LNCaP clone FGC (cell line): ENCODE data around the gene TSPO2.
A peak's percentile ranks its signal among the peaks of the same experiment; 100 is the strongest.
"Not testable (repeated sequence)": the region's sequence is repeated elsewhere in the genome, so short reads cannot be mapped to it uniquely, and the experiment has no call there.

Experiments used
- DNase-seq: peaks from one replicate; pipeline ENCODE4 v3.0.0-alpha.2; 2011; ENCODE audit warnings: low read depth
- H3K4me3 ChIP-seq: 2 replicates; pipeline ENCODE4 v1.5.1; 2011; ENCODE audit warnings: mild to moderate bottlenecking, low read depth, low read length, control low read depth
- CTCF ChIP-seq: IDR thresholded peaks from 2 replicates; pipeline ENCODE4 v1.5.1; 2012; ENCODE audit warnings: mild to moderate bottlenecking; ENCODE audit not compliant: control insufficient read depth, insufficient read depth; ENCODE audit errors: extremely low read depth

Gene TSPO2

GRCh38 chr6:41013466-41014153 is 28.7 kb upstream of the TSPO2 start:
- DNase-seq, result no peak
- no peak overlapping the region for H3K4me3 ChIP-seq
- TF ChIP-seq CTCF, result no peak

- no peak for DNase-seq
- no peak for TF ChIP-seq CTCF
- no peak overlapping the region for H3K4me3 ChIP-seq
These were observed 27.5 kb upstream of the TSPO2 start for GRCh38 chr6:41014780-41015179.

- not testable (repeated sequence) for H3K4me3 ChIP-seq, DNase-seq
These were observed 26.4 kb upstream of the TSPO2 start for GRCh38 chr6:41015860-41016259.

DNA sequence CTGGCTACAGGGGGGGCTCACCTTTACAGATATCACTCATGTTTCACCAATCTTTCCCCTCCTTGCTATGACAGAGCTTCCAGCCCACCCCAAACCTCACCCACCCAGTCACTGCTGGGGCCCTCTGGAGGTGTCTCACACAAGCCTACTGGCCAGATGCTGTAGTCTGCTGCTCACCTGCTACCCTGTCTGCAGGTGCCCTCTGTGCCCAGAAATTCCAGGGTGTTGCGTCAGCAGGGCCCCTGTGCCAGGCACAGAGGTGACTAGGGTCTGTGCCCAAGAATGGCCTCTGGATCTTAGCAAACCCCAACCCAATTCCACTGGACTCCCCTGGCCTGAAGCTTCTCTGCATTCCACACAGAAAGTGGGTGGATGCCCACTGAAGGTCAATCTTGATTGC is 24.6 kb upstream of the TSPO2 start:
- H3K4me3 ChIP-seq, result no peak overlapping the region
- TF ChIP-seq CTCF, result no peak
- no peak for DNase-seq

GRCh38 chr6:41021832-41022231 is 20.4 kb upstream of the TSPO2 start:
- TF ChIP-seq CTCF, result peak; percentile 58
- no peak for DNase-seq
- no peak overlapping the region for H3K4me3 ChIP-seq

DNA sequence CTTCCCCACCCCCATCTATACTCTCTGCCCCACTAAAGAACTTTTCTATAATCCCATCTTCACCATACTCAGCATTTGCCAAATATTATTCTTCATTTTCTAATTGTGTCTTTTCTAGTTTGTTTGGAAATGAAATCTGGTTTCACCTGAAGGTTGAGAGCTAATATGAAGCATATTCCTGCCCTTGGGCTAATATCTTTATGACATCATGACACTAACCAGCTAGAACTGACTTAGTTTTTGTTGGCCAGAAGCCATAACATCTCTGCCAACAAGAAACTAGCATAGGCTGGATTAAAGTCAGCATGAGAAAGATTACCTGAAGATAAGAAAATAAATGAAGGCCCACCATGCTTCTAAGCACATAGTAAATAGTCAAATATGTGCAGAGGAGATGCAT is 20.0 kb upstream of the TSPO2 start:
- DNase-seq, result peak; percentile 57
- H3K4me3 ChIP-seq, result no peak overlapping the region
- TF ChIP-seq CTCF, result no peak

DNA sequence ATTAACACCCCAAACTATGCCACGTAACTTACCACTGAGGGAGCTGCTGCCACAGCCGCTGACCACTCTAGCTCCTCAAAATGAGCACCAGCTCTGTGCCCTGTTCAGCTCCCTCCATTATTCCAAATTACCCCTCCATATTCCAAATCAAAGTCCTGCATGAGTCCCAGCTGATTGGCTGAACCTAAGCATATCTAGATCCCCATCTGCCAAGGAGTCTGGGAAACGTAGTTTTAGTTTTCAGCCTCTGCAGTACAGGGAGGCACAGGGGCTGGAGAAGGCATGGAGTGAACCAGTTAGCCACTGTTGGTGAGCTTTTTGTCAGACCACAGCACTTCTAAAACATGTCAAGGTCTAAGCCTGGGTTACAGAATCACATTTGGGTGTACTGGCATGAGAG is 19.2 kb upstream of the TSPO2 start:
- no peak for DNase-seq
- no peak for TF ChIP-seq CTCF
- no peak overlapping the region for H3K4me3 ChIP-seq
